ENCODE measurements around the gene GNL1. TPM values are rescaled to one million over a fixed set of nuclear protein-coding genes. Genes with fewer than 3 reads are reported as not detected.
"Not testable (repeated sequence)": the region's sequence is repeated elsewhere in the genome, so short reads cannot be mapped to it uniquely, and the experiment has no call there.

The GNL1 gene
- total RNA-seq, 2 donors from 2014 or later = 18.7 to 24.7 TPM

DNA sequence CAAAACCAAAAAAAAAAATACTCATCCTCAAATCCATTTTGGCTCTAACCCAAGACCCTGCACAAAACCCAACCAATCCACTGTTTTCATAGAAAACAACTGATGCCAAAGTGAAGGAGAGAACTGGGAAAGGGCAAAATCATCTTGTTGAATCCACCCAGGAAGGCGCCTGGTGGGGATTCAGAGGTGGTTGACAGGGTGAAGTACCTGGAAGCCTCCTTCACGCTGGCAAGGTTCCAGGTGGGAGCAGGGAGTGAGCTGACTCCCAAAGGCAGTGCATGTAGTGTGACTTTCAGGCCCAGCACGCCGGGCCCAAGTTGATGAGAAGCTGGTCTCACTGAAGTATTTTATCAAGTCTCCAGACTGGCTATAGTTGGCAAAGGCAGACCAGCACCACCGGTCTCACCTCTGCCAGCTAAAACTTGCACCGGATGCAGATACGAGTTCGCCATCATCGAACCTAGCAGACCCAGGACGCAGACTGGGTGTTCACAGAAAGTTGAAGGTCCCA is 44.2 kb upstream of the GNL1 start:
- ATAC-seq = no peak
- intact Hi-C loops (cut with DNase I) = no loop called here
- TF ChIP-seq POLR2A (IDR thresholded peaks at IDR 0.05) (peak in 1 of 3 donors; percentile 10), CTCF (IDR thresholded peaks at IDR 0.05) (no peak)

DNA sequence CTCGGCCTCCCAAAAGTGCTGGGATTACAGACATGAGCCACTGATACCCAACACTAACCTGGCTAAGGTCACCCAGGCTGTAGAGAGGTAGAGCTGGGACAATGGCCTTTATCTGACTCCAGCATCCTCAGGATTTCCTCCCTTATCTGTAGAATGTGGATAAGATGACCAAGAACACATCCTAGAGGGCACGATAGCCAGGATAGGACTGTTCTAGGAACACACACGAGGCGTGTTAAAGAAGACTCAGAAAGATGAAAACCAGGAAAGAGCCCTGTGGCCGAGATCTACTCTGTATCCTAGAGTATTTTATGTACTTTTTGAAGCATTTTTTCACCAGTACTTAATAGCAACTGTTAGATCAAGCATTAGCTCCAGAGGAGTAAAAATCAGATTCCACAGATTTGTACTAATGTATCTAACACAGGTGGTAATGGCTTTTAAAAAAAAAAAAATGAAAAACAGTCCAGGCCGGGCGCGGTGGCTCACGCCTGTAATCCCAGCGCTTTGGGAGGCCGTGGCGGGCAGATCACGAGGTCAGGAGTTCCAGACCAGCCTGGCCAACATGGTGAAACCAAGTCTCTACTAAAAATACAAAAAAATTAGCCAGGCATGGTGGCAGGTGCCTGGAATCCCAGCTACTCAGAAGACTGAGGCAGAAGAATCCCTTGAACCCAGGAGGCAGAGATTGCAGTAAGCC is 43.5 kb upstream of the GNL1 start:
- ATAC-seq = peak; percentile 4

More for the DNA sequence above, 44.2 kb upstream of the GNL1 start:
- Histone ChIP-seq H3K9me3 (no peaks in the 10 kb centered on the region), H3K4me1 (no peaks in the 10 kb centered on the region), H3K4me3 (no peak overlapping the region), H3K27me3 (no peaks in the 10 kb centered on the region), H3K36me3 (replicated peaks in 1 of 2; ENCODE audit: insufficient read depth in 1 of 2, low read depth in 2 of 2) (peaks cover 39 to 43% of the 10 kb centered on the region in 2 donors), H3K27ac (no peak overlapping the region)
- DNase-seq = peak in 3 of 4 donors; percentile 45 to 50 (median 49)
- 74% methylated on average over 5 to 10 of the region's 10 CpGs for whole genome bisulfite sequencing, 2 donors

DNA sequence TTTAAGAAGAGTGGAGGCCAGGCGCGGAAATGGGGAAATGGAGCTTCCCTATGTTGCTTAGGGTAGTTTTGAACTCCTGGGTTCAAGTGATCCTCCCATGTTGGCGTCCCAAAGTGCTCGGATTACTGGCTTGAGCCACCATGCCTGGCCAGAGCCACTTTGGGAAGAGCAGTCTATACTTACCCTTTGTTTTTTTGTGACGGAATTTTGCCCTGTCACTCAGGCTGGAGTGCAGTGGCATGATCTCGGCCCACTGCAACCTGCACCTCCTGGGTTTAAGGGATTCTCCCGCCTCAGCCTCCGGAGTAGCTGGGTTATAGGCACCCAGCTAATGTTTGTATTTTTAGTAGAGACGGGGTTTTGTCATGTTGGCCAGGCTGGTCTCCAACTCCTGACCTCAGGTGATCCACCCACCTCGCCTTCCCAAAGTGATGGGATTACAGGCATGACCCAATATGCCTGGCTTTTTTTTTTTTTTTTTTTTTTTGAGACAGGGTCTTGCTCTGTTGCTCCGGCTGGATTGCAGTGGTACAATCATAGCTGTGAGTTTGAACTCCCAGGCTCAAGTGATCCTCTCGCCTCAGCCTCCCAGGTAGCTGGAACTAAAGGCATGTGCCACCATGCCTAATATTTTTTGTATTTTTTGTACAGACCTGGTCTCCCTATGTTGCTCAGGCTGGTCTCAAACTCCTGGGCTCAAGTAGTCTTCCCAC is 42.8 kb upstream of the GNL1 start:
- DNase-seq (no peak), ATAC-seq (peak; percentile 16)
- Histone ChIP-seq H3K4me1 (no peaks in the 10 kb centered on the region), H3K9me3 (no peaks in the 10 kb centered on the region), H3K27me3 (no peaks in the 10 kb centered on the region), H3K27ac (no peak overlapping the region), H3K36me3 (replicated peaks in 1 of 2; ENCODE audit: insufficient read depth in 1 of 2, low read depth in 2 of 2) (peaks cover 32 to 35% of the 10 kb centered on the region in 2 donors), H3K4me3 (no peak overlapping the region)
- TF ChIP-seq CTCF (IDR thresholded peaks at IDR 0.05) (no peak), POLR2A (IDR thresholded peaks at IDR 0.05) (no peak)
- WGBS, 2 donors = 53 to 56% methylated on average over 12 of the region's 12 CpGs
- intact Hi-C loops (cut with DNase I) = no loop called here

More for the DNA sequence above, 43.5 kb upstream of the GNL1 start:
- Histone ChIP-seq H3K27ac (no peak overlapping the region), H3K4me3 (no peak overlapping the region), H3K9me3 (no peaks in the 10 kb centered on the region), H3K27me3 (no peaks in the 10 kb centered on the region), H3K36me3 (replicated peaks in 1 of 2; ENCODE audit: insufficient read depth in 1 of 2, low read depth in 2 of 2) (peaks cover 36 to 39% of the 10 kb centered on the region in 2 donors), H3K4me1 (no peaks in the 10 kb centered on the region)
- WGBS, 2 donors = 70 to 76% methylated on average over 13 of the region's 13 CpGs
- DNase-seq = no peak
- intact Hi-C loops (cut with DNase I) = no loop called here
- TF ChIP-seq CTCF (IDR thresholded peaks at IDR 0.05) (no peak), POLR2A (IDR thresholded peaks at IDR 0.05) (no peak)

DNA sequence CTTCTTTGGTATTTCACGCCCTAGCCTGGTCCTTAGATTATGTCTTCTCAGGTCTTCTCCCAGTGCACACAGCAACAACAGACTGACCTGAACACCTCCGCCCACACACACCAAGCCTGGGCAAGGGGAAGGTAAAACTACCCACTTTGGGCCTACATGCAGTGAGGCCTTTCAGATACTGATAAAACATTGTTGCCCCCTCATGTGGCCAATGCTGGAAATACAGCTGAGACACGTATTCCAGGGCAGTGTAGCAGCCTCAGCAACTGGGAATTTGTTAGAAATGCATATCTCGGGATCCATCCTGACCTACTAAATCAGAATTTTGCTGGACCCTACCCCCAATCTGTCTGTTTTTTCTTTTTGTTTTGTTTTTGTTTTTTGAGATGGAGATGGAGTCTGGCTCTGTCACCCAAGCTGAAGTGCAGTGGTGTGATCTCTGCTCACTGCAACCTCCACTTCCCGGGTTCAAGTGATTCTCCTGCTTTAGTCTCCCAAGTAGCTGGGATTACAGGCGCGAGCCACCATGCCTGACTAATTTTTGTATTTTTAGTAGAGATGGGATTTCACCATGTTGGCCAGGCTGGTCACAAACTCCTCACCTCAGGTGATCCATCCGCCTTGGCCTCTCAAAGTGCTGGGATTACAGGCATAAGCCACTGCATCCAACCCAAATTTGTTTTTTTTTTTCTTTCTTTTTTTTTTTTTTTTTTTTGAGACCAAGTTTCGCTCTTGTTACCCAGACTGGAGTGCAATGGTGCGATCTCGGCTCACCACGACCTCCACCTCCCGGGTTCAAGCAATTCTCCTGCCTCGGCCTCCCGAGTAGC is 41.2 kb upstream of the GNL1 start:
- H3K4me1 ChIP-seq; H3K4me3 ChIP-seq; H3K27me3 ChIP-seq; H3K9me3 ChIP-seq; intact Hi-C loops (cut with DNase I): not testable (repeated sequence)
- ATAC-seq (peak; percentile 77), DNase-seq (peak; percentile 85 to 93 (median 88))
- Histone ChIP-seq H3K36me3 (replicated peaks in 1 of 2; ENCODE audit: insufficient read depth in 1 of 2, low read depth in 2 of 2) (peaks cover 18 to 22% of the 10 kb centered on the region in 2 donors), H3K27ac (peak overlapping the region in 2 of 4 donors; percentile 22 to 32)
- WGBS, 2 donors = 69 to 70% methylated on average over 15 of the region's 15 CpGs
- TF ChIP-seq CTCF (IDR thresholded peaks at IDR 0.05) = peak; percentile 67 to 85 (median 79)
- TF ChIP-seq POLR2A (IDR thresholded peaks at IDR 0.05) = peak in 1 of 3 donors; percentile 11
